ENCODE results near the gene DLK1.

DNA sequence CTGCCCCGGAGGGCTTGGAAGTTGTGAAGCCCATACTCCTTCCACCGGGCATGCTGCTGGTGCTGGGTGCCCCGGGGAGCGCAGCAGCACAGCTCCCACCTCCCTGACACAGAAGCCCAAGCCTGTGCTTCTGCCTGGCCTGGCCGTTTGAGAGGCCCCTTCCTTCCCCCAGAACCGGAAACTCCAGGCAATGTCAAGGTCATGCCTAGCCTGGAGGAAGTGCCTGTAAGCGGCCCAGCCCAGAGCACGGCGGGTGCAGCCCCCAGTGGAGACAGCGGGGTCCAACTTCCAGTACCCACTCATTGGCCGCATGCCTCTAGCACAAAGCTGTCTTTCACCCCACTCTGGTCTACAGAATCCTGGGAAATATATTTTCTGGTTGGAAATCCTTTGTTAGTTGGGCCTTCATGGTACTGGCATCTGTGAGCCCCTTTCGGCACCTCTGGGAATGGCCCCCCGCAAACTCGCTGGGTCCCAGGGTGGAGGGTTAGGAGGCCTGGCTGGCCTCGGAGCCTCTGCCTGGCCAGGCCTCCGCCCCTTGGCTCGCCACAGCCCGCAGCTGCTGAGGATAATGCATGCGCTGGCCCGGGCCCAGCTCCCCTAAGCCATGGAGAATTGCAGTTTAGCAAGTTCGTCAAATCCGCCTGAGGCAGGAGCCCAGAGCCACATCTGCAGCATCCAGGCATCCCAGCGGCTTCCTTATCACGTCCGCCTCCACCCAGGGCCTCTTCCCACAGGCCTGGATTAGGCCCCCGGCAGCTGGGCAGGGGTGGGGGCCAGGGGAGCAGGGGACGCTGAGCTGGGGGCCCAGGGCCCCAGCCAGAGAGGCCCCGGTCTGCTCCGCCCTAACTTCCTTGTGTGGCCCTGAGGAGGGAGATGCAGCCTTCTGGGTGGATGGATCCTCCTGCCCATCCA is 48.9 kb upstream of the DLK1 start:
- TF ChIP-seq, protein P1, sequence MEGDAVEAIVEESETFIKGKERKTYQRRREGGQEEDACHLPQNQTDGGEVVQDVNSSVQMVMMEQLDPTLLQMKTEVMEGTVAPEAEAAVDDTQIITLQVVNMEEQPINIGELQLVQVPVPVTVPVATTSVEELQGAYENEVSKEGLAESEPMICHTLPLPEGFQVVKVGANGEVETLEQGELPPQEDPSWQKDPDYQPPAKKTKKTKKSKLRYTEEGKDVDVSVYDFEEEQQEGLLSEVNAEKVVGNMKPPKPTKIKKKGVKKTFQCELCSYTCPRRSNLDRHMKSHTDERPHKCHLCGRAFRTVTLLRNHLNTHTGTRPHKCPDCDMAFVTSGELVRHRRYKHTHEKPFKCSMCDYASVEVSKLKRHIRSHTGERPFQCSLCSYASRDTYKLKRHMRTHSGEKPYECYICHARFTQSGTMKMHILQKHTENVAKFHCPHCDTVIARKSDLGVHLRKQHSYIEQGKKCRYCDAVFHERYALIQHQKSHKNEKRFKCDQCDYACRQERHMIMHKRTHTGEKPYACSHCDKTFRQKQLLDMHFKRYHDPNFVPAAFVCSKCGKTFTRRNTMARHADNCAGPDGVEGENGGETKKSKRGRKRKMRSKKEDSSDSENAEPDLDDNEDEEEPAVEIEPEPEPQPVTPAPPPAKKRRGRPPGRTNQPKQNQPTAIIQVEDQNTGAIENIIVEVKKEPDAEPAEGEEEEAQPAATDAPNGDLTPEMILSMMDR (IDR thresholded peaks at IDR 0.05): no peak
- no peak for TF ChIP-seq POLR2A (IDR thresholded peaks at IDR 0.05)

Data from body of pancreas (tissue), 4 donors.